ENCODE data around the gene MAGOHB. TPM values are rescaled to one million over a fixed set of nuclear protein-coding genes. Genes with fewer than 3 reads are reported as not detected.

MAGOHB gene
- total and polyA plus RNA-seq, 2 of the 13 experiments (the other 11 are each of a cell fraction or from before 2014, with no cell fraction given), result 7.0 to 49.8 TPM

DNA sequence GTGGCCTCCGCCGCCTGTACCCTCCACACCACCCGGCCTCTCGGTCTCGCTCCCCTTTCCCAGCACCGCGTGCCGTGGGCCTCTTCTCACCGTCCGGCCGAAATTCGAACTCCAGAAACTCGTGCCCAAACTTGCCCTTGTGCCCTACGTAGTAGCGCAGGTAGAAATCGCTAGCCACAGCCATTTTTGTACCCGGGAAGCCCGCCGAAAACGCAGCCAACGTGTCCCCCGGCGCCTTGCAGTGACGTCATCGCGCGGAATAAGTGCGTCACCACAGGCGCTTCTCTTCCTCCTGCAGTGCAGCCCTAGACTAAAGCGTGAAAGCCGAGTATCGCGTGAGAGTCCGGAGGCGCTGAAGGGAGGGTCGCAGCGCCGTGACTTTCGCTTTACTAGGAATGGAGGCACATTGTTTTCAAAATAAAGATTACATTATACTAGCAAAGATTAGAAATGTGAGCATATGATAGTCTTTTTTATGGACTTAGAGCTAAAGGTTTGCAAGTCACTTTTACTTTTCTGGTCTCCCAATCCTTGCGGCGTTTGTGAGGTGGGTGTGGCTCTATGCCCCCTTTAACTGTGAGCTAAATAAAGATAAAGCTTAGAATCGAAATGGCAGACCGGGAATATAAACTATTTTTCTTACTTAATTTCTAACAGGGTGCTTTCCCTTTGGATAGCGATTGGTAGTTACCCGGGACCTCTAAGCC, at the start of gene MAGOHB (continued):
- TF ChIP-seq HES4 (CRISPR knock-in tag; IDR thresholded peaks at IDR 0.05; ENCODE audit: borderline replicate concordance), result no peak
- peak; percentile 56; the same call in 1 of the 2 replicates for TF ChIP-seq ZNF501 (CRISPR knock-in tag; IDR thresholded peaks at IDR 0.05)
- TF ChIP-seq ZNF205 (CRISPR knock-in tag; IDR thresholded peaks at IDR 0.05), result peak; percentile 71; the same call in 1 of the 2 replicates
- TF ChIP-seq GPN1 (CRISPR knock-in tag; IDR thresholded peaks at IDR 0.05; ENCODE audit: borderline replicate concordance), result no peak
- TF ChIP-seq BRD4 (CRISPR knock-in tag; IDR thresholded peaks at IDR 0.05), result peak; percentile 87
- TF ChIP-seq STAG1 (CRISPR knock-in tag; IDR thresholded peaks at IDR 0.05), result no peak
- TF ChIP-seq, protein P1, sequence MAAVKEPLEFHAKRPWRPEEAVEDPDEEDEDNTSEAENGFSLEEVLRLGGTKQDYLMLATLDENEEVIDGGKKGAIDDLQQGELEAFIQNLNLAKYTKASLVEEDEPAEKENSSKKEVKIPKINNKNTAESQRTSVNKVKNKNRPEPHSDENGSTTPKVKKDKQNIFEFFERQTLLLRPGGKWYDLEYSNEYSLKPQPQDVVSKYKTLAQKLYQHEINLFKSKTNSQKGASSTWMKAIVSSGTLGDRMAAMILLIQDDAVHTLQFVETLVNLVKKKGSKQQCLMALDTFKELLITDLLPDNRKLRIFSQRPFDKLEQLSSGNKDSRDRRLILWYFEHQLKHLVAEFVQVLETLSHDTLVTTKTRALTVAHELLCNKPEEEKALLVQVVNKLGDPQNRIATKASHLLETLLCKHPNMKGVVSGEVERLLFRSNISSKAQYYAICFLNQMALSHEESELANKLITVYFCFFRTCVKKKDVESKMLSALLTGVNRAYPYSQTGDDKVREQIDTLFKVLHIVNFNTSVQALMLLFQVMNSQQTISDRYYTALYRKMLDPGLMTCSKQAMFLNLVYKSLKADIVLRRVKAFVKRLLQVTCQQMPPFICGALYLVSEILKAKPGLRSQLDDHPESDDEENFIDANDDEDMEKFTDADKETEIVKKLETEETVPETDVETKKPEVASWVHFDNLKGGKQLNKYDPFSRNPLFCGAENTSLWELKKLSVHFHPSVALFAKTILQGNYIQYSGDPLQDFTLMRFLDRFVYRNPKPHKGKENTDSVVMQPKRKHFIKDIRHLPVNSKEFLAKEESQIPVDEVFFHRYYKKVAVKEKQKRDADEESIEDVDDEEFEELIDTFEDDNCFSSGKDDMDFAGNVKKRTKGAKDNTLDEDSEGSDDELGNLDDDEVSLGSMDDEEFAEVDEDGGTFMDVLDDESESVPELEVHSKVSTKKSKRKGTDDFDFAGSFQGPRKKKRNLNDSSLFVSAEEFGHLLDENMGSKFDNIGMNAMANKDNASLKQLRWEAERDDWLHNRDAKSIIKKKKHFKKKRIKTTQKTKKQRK (IDR thresholded peaks at IDR 0.05; ENCODE audit: low read length), result no peak
- TF ChIP-seq HMG20B (CRISPR knock-in tag; conservative IDR thresholded peaks at IDR 0.05), result no peak
- TF ChIP-seq ZNF83 (CRISPR knock-in tag; IDR thresholded peaks at IDR 0.05; ENCODE audit: borderline replicate concordance), result no peak
- TF ChIP-seq IKZF4 (CRISPR knock-in tag; IDR thresholded peaks at IDR 0.05; ENCODE audit: borderline replicate concordance, low read depth, not compliant biosample characterization), result no peak
- TF ChIP-seq SSRP1 (CRISPR knock-in tag; IDR thresholded peaks at IDR 0.05), result no peak
- TF ChIP-seq, protein P2, sequence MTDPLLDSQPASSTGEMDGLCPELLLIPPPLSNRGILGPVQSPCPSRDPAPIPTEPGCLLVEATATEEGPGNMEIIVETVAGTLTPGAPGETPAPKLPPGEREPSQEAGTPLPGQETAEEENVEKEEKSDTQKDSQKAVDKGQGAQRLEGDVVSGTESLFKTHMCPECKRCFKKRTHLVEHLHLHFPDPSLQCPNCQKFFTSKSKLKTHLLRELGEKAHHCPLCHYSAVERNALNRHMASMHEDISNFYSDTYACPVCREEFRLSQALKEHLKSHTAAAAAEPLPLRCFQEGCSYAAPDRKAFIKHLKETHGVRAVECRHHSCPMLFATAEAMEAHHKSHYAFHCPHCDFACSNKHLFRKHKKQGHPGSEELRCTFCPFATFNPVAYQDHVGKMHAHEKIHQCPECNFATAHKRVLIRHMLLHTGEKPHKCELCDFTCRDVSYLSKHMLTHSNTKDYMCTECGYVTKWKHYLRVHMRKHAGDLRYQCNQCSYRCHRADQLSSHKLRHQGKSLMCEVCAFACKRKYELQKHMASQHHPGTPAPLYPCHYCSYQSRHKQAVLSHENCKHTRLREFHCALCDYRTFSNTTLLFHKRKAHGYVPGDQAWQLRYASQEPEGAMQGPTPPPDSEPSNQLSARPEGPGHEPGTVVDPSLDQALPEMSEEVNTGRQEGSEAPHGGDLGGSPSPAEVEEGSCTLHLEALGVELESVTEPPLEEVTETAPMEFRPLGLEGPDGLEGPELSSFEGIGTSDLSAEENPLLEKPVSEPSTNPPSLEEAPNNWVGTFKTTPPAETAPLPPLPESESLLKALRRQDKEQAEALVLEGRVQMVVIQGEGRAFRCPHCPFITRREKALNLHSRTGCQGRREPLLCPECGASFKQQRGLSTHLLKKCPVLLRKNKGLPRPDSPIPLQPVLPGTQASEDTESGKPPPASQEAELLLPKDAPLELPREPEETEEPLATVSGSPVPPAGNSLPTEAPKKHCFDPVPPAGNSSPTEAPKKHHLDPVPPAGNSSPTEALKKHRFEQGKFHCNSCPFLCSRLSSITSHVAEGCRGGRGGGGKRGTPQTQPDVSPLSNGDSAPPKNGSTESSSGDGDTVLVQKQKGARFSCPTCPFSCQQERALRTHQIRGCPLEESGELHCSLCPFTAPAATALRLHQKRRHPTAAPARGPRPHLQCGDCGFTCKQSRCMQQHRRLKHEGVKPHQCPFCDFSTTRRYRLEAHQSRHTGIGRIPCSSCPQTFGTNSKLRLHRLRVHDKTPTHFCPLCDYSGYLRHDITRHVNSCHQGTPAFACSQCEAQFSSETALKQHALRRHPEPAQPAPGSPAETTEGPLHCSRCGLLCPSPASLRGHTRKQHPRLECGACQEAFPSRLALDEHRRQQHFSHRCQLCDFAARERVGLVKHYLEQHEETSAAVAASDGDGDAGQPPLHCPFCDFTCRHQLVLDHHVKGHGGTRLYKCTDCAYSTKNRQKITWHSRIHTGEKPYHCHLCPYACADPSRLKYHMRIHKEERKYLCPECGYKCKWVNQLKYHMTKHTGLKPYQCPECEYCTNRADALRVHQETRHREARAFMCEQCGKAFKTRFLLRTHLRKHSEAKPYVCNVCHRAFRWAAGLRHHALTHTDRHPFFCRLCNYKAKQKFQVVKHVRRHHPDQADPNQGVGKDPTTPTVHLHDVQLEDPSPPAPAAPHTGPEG (CRISPR knock-in tag; IDR thresholded peaks at IDR 0.05), result 0 out of 2 replicates have a peak, but pooled peaks have one; percentile 42
- no peak for TF ChIP-seq ZNF20 (CRISPR knock-in tag; IDR thresholded peaks at IDR 0.05)
- TF ChIP-seq ZNF382 (CRISPR knock-in tag; IDR thresholded peaks at IDR 0.05; ENCODE audit: borderline replicate concordance), result no peak
- peak; percentile 68; the same call in 1 of the 2 replicates for TF ChIP-seq SMARCC2 (IDR thresholded peaks at IDR 0.05)
- TF ChIP-seq, protein P3, sequence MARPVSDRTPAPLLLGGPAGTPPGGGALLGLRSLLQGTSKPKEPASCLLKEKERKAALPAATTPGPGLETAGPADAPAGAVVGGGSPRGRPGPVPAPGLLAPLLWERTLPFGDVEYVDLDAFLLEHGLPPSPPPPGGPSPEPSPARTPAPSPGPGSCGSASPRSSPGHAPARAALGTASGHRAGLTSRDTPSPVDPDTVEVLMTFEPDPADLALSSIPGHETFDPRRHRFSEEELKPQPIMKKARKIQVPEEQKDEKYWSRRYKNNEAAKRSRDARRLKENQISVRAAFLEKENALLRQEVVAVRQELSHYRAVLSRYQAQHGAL (CRISPR knock-in tag; IDR thresholded peaks at IDR 0.05; ENCODE audit: not compliant biosample characterization), result peak; percentile 81
- TF ChIP-seq HNRNPUL1 (IDR thresholded peaks at IDR 0.05; ENCODE audit: low read depth, low read length), result no peak
- peak; percentile 72 for TF ChIP-seq SRF (IDR thresholded peaks at IDR 0.05; ENCODE audit: low read depth, low read length)
- TF ChIP-seq STAT5B (CRISPR knock-in tag; IDR thresholded peaks at IDR 0.05), result no peak
- no peak for TF ChIP-seq MTF1 (CRISPR knock-in tag; IDR thresholded peaks at IDR 0.05)

Measured in HepG2 (cell line).